Erythroblast (primary cell): ENCODE results near the gene PRMT2.

ENCODE experiments used
- GATA1 ChIP-seq: IDR thresholded peaks from 2 replicates; pipeline ENCODE4 v1.6.1; 2011; ENCODE audit warnings: low read depth, mild to moderate bottlenecking, control low read depth, low read length, moderate library complexity
- POLR2A ChIP-seq: IDR thresholded peaks from 2 replicates; pipeline ENCODE4 v1.6.1; 2011; ENCODE audit warnings: mild to moderate bottlenecking, low read length

DNA sequence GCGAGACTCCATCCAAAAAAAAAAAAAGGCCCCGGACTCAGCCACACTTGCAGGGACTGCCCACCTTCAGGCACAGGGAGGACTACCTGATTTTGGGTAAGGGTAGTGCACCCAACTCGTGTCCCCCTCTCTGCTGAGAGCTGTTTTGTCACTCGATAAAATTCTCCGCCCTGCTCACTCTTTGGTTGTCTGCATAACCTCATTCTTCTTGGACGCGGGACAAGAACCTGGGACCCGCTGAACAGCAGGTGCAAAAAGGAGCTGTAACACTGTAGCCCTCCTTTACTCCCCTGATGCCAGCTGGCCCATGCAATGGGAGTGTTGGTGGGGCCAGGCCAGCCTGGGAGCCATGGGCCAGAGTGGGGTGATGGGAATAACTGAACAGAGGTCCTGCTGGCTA, 41.2 kb upstream of the PRMT2 start:
- TF ChIP-seq POLR2A (no peak), GATA1 (no peak)
